ENCODE results near the gene DOCK8.

The DOCK8 gene

DNA sequence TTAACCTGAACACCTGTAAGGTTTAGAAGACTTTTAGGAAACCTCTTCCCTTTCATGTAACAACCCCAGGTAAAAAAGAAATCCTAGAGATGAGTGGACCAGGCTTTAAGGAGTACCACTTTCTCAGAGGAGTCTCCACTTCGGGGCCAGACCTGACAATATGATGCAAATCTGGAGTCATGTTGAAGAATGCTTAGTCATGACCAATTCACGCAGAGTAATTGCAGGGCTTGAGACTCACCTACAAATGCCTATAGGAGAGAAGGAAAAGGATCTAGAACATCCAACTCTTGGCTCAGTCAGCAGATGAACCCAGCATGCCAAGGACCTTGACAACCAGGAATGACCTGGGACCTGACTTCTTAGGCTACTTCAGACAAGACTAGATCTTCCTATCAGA lies 235.4 kb downstream of the DOCK8 start:
- ChIA-PET CTCF (no interaction called here), POLR2A (no interaction called here)
- no peak overlapping the region for H3K4me3 ChIP-seq (ENCODE audit: low read depth, low read length)
- DNase-seq (ENCODE audit: low read depth, low spot score): no peak
- TF ChIP-seq, protein P1, sequence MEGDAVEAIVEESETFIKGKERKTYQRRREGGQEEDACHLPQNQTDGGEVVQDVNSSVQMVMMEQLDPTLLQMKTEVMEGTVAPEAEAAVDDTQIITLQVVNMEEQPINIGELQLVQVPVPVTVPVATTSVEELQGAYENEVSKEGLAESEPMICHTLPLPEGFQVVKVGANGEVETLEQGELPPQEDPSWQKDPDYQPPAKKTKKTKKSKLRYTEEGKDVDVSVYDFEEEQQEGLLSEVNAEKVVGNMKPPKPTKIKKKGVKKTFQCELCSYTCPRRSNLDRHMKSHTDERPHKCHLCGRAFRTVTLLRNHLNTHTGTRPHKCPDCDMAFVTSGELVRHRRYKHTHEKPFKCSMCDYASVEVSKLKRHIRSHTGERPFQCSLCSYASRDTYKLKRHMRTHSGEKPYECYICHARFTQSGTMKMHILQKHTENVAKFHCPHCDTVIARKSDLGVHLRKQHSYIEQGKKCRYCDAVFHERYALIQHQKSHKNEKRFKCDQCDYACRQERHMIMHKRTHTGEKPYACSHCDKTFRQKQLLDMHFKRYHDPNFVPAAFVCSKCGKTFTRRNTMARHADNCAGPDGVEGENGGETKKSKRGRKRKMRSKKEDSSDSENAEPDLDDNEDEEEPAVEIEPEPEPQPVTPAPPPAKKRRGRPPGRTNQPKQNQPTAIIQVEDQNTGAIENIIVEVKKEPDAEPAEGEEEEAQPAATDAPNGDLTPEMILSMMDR (IDR thresholded peaks at IDR 0.05; ENCODE audit: insufficient read depth, low read length, missing control alignments): no peak

DNA sequence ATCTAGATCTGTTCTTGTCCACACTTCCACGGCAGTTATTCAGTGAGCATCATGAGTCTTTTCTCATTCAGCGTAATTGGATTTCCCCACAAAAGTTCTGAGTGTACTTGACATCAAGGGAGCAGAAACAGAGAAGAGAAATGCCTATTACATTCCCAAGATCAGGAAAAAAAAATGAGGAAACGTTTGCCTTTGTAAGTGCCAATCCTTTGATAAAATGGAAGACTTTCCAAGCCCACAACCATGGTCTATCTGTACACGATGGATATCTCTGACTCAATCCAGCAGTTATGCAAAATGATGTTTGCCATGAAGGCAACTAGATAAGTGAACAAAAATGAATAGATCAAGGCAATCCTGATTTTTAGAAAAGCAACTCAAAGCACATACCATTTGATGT lies 235.9 kb downstream of the DOCK8 start:
- CTCF ChIA-PET: no interaction called here
- no peak for DNase-seq (ENCODE audit: low read depth, low spot score)
- no peak overlapping the region for H3K4me3 ChIP-seq (ENCODE audit: low read depth, low read length)
- POLR2A ChIA-PET: no interaction called here
- TF ChIP-seq, protein P1 (IDR thresholded peaks at IDR 0.05; ENCODE audit: insufficient read depth, low read length, missing control alignments): no peak

DNA sequence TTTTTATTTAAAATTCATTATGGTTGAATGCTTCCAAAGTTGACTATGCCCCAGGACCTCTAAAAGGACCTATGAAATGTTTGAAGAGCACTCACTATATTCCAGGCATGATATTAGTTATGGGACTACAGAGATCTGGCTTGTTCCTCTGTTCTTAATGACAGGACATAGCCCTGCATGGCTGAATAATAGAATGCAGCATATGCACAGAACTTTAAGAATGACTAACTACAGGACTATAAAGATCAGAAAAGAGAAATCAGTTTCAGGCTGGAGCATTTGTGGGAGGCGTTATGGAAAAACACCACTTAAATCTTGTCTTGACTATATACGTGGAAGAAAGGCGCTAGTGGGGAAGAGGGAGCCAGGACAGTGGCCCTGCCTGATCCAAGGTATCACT lies 239.2 kb downstream of the DOCK8 start:
- ChIA-PET POLR2A (no interaction called here), CTCF (interaction anchor here (0.7 kb wide), 1 partner anchor 10 kb away, joined by 3 read pairs; no protein-coding TSS in a partner anchor)
- TF ChIP-seq, protein P1 (IDR thresholded peaks at IDR 0.05; ENCODE audit: insufficient read depth, low read length, missing control alignments): no peak
- no peak overlapping the region for H3K4me3 ChIP-seq (ENCODE audit: low read depth, low read length)
- DNase-seq (ENCODE audit: low read depth, low spot score): no peak

DNA sequence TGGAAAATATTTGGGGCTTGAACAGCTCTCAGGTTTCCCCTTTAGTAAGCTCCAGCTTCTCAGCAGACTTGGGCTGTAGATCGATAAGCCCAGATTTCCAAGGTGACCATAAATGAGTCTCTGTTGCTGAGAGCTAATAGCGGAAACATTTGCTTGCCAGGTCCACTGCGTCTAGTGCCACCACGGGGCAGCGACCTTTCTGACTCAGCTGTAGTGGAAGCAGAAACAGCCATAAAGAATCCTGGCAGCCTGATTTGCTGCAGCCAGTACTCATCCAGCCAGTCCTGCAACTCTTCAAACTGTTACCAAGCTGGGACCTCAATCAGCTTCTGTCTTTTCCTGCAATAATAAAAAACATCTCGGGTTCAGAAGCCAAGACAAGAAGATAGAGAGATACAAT lies 241.7 kb downstream of the DOCK8 start:
- TF ChIP-seq, protein P1 (IDR thresholded peaks at IDR 0.05; ENCODE audit: insufficient read depth, low read length, missing control alignments): no peak
- no peak for DNase-seq (ENCODE audit: low read depth, low spot score)
- no peak overlapping the region for H3K4me3 ChIP-seq (ENCODE audit: low read depth, low read length)
- POLR2A ChIA-PET: no interaction called here
- CTCF ChIA-PET: no interaction called here

DNA sequence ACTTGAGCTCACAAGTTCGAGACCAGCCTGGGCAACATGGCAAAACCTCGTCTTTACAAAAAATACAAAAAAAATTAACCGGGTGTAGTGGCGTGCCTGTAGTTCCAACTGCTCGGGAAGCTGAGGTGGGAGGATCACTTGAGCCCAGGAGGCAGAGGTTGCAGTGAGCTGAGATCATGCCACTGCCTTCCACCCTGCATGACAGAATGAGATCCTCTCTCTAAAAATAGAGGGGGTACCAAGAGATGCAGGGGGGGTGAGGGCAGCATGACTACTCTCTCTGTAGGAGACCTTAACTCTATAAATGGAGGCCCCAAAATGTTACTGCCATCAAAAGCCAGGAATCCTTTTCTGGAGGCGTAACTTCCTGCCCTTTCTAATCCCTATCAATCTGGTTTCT lies 243.9 kb downstream of the DOCK8 start:
- no peak overlapping the region for H3K4me3 ChIP-seq (ENCODE audit: low read depth, low read length)
- CTCF ChIA-PET: no interaction called here
- no peak for DNase-seq (ENCODE audit: low read depth, low spot score)
- POLR2A ChIA-PET: interaction anchor here (0.6 kb wide), 1 partner anchor 9 kb away, joined by 3 read pairs; no protein-coding TSS in a partner anchor
- TF ChIP-seq, protein P1 (IDR thresholded peaks at IDR 0.05; ENCODE audit: insufficient read depth, low read length, missing control alignments): no peak

DNA sequence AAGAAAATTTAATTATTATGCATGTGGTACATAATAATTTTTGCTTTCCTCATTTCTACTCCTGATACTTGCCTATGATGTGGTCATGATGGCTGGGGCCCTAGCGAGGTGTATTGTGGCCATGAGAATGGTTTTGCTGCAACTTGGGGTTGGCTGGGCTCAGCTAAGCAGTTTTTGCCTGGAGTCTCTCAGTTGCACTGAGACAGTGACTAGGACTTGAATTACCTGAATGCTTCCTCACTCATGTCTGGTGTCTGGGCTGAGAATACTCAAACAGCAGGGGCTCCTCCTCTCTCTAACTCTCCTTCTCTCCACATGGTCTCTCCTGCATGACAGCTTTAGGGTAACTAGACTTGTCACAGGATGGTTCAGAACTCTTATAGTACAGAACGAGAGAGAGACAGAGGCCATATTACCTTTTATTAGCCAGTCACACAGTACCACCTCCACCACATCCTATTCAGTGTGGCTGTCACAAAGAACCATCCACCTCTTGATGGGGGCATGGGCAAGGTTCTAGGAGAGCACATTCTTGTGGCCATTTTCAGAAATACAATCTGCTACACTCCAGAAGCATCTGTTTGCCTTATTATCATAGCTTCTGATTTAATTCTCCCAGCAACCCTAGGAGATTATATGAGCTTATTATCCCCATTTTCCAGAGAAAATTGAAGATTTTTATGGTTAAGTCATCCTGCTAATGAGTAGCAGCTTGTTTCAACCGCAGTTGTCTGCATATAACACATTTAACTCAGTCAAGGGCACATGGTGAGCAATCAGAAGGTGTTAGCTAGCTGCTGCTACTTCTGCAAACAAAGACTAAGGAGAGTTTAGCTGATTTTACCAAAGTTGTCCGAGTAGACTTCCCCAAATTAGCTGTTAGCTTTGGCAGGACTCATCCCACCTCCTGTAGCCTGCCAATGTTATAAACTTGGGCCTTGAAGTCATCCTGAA lies 245.1 kb downstream of the DOCK8 start:
- no peak overlapping the region for H3K4me3 ChIP-seq (ENCODE audit: low read depth, low read length)
- TF ChIP-seq, protein P1 (IDR thresholded peaks at IDR 0.05; ENCODE audit: insufficient read depth, low read length, missing control alignments): no peak
- no peak for DNase-seq (ENCODE audit: low read depth, low spot score)
- ChIA-PET CTCF (no interaction called here), POLR2A (no interaction called here)
